ENCODE results near the gene CD82. TPM values are rescaled to one million over a fixed set of nuclear protein-coding genes. Genes with fewer than 3 reads are reported as not detected.

Gene CD82
- total and polyA plus RNA-seq, 2 of the 13 experiments (the other 11 are each of a cell fraction or from before 2014, with no cell fraction given) = 0.05 TPM; not detected in 1

- Histone ChIP-seq H3K9me3 (ENCODE audit: low read length) (no peaks in the 10 kb centered on the region), H2AFZ (ENCODE audit: low read length) (no peak overlapping the region), H4K20me1 (ENCODE audit: insufficient read depth, low read length) (no peaks in the 10 kb centered on the region), H3K27ac (ENCODE audit: extremely low read length, insufficient read depth, low read length) (no peak overlapping the region), H3K27me3 (ENCODE audit: control insufficient read depth in 1 of 2, insufficient read depth in 2 of 2, low read length in 2 of 2) (no peaks in the 10 kb centered on the region; a peak in 1 of 5 replicates), H3K4me3 (replicated peaks in 1 of 3; ENCODE audit: insufficient read depth in 1 of 3, low read depth in 2 of 3, low read length in 3 of 3) (no peak overlapping the region), H3K36me3 (replicated peaks in 1 of 2; ENCODE audit: control insufficient read depth in 1 of 2, insufficient read depth in 2 of 2, low read length in 2 of 2) (no peaks in the 10 kb centered on the region), H3K79me2 (ENCODE audit: insufficient read depth, low read length) (no peaks in the 10 kb centered on the region), H3K9ac (ENCODE audit: insufficient read depth, low read depth, low read length) (no peak overlapping the region), H3K4me2 (ENCODE audit: low read depth, low read length) (no peak overlapping the region), H3K4me1 (ENCODE audit: insufficient read depth, low read length) (no peaks in the 10 kb centered on the region)
- ChIA-PET POLR2A (no interaction called here), CTCF (ENCODE audit: low intra/inter-chr PET ratio, low total read pairs) (no interaction called here)
- WGBS (ENCODE audit: low lambda C conversion rate) = 0% methylated on average over 3 of the region's 3 CpGs
- DNase-seq (ENCODE audit: low spot score) (no peak), FAIRE-seq (no peak), ATAC-seq (no peak)
- TF ChIP-seq ZSCAN5A (CRISPR knock-in tag; IDR thresholded peaks at IDR 0.05; ENCODE audit: borderline replicate concordance) (no peak), MTA3 (CRISPR knock-in tag; IDR thresholded peaks at IDR 0.05) (no peak)
- in situ Hi-C loops (cut with HindIII; ENCODE audit: extremely low pct_ligation_motif_present, low pct_unique_long_range_greater_than_20kb) = loop anchor here (10.0 kb wide), 1 partner anchor 45 kb away; the partner anchor contains the start of gene CD82
- BruUV-seq (replicated peaks) = no TSS peak
- intact Hi-C loops (cut with micrococcal nuclease; ENCODE audit: unreplicated experiment) = no loop called here
These were observed 44.3 kb downstream of the CD82 start for GRCh38 chr11:44609783-44610155.

DNA sequence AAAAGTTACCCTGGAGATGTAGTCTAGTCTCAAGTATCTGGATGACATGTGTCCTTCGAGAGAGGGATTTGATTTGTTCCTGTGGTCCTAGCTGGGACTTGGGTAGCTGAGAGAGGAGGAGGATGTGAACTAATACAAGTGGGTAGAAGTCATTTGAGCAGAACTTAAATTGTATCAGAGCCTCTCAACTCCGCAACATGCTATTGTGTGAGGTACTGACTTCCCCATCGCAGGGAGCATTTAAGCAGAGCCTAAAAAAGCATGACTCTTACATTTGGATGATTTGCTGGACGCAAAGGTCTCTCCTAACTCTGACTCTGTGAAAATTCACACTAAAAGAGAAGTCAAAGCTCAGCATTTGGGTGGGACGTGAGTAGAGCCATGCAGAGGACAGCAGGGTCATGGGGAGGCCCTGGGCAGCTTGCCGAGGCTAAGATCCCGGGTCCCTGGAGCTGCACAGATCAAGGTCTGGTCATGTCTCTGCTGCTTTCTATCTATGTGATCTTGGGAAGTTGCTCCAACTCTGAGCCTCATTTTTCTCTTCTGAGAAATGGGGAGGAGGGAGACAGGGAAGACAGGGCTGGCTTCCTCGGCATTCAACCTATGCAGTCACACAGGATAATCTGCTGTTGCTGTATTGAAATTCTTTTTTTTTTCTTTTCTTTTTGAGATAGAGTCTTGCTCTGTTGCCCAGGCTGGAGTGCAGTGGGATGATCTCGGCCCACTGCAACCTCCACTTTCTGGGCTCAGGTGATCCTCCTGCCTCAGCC is 44.9 kb downstream of the CD82 start:
- POLR2A ChIA-PET = no interaction called here
- no peak for FAIRE-seq
- Histone ChIP-seq H3K4me2 (ENCODE audit: low read depth, low read length) (no peak overlapping the region), H2AFZ (ENCODE audit: low read length) (no peak overlapping the region), H3K9ac (ENCODE audit: insufficient read depth, low read depth, low read length) (no peak overlapping the region), H3K79me2 (ENCODE audit: insufficient read depth, low read length) (no peaks in the 10 kb centered on the region), H3K36me3 (replicated peaks in 1 of 2; ENCODE audit: control insufficient read depth in 1 of 2, insufficient read depth in 2 of 2, low read length in 2 of 2) (no peaks in the 10 kb centered on the region), H3K4me1 (ENCODE audit: insufficient read depth, low read length) (no peaks in the 10 kb centered on the region), H3K27me3 (ENCODE audit: control insufficient read depth in 1 of 2, insufficient read depth in 2 of 2, low read length in 2 of 2) (no peaks in the 10 kb centered on the region; a peak in 1 of 5 replicates), H3K9me3 (ENCODE audit: low read length) (no peaks in the 10 kb centered on the region), H3K27ac (ENCODE audit: extremely low read length, insufficient read depth, low read length) (no peak overlapping the region), H4K20me1 (ENCODE audit: insufficient read depth, low read length) (no peaks in the 10 kb centered on the region), H3K4me3 (replicated peaks in 1 of 3; ENCODE audit: insufficient read depth in 1 of 3, low read depth in 2 of 3, low read length in 3 of 3) (no peak overlapping the region)
- in situ Hi-C loops (cut with HindIII; ENCODE audit: extremely low pct_ligation_motif_present, low pct_unique_long_range_greater_than_20kb) = loop anchor here (10.0 kb wide), 1 partner anchor 46 kb away; the partner anchor contains the start of gene CD82
- intact Hi-C loops (cut with micrococcal nuclease; ENCODE audit: unreplicated experiment) = no loop called here
- no TSS peak for BruUV-seq (replicated peaks)
- ATAC-seq = no peak
- DNase-seq (ENCODE audit: low spot score) = no peak
- CTCF ChIA-PET (ENCODE audit: low intra/inter-chr PET ratio, low total read pairs) = no interaction called here
- WGBS (ENCODE audit: low lambda C conversion rate) = 25% methylated on average over 9 of the region's 9 CpGs
- TF ChIP-seq MAFF (IDR thresholded peaks at IDR 0.05; ENCODE audit: low read depth, low read length) (no peak), ZSCAN29 (CRISPR knock-in tag; conservative IDR thresholded peaks at IDR 0.05) (no peak), GATAD2A (CRISPR knock-in tag; IDR thresholded peaks at IDR 0.05) (no peak), PHF21A (CRISPR knock-in tag; IDR thresholded peaks at IDR 0.05) (no peak), ZNF552 (CRISPR knock-in tag; IDR thresholded peaks at IDR 0.05; ENCODE audit: borderline replicate concordance) (no peak), KDM5B (CRISPR knock-in tag; IDR thresholded peaks at IDR 0.05; ENCODE audit: borderline replicate concordance) (no peak), ZNF24 (IDR thresholded peaks at IDR 0.05) (no peak), IRF1 (CRISPR knock-in tag; IDR thresholded peaks at IDR 0.05; ENCODE audit: low read depth) (no peak), ZNF766 (CRISPR knock-in tag; IDR thresholded peaks at IDR 0.05; ENCODE audit: borderline replicate concordance) (no peak), KDM2A (CRISPR knock-in tag; IDR thresholded peaks at IDR 0.05; ENCODE audit: borderline replicate concordance, low read depth) (no peak), DPF2 (CRISPR knock-in tag; IDR thresholded peaks at IDR 0.05; ENCODE audit: borderline replicate concordance, low read depth) (no peak), FOXM1 (CRISPR knock-in tag; IDR thresholded peaks at IDR 0.05) (no peak), ZBTB26 (CRISPR knock-in tag; IDR thresholded peaks at IDR 0.05; ENCODE audit: borderline replicate concordance) (no peak)
